Pancreas (tissue), 10 donors: ENCODE measurements around the gene TET2. TPM values are rescaled to one million over a fixed set of nuclear protein-coding genes. Genes with fewer than 3 reads are reported as not detected.

ENCODE experiments used
- ATAC-seq, 4 donors: fragments of 200-7000 bp; cut with Tn5 transposase; one replicate each; pipeline versions ENCODE4 v1.8.0 to v1.9.1; 2020; ENCODE audit warnings: mild to moderate bottlenecking in 4 of 4, moderate library complexity in 4 of 4
- DNase-seq, 6 donors: peaks; one replicate each; pipeline ENCODE4 v3.0.0-alpha.2; 2020
- FAIRE-seq: peaks from 2 replicates; lab custom pipeline; 2012; peaks lifted over from hg19 to GRCh38; lab: Jason Lieb, UNC
- H3K27ac ChIP-seq, 4 donors: fragments of 200-600 bp; sonication (generic); 1 replicate in 3 of 4; 2 replicates in 1 of 4; pipeline versions ENCODE4 v1.5.0 to v1.8.0; 2020
- H3K27me3 ChIP-seq, 4 donors: fragments of 200-600 bp; one replicate each; pipeline ENCODE4 v1.8.0; 2021
- H3K36me3 ChIP-seq, 3 donors: fragments of 200-600 bp; sonication (generic) in 1 of 3; one replicate each; pipeline versions ENCODE4 v1.5.0 to v1.8.0; 2020 to 2021
- H3K4me1 ChIP-seq, 3 donors: fragments of 200-600 bp; one replicate each; pipeline ENCODE4 v1.8.0; 2021
- H3K4me3 ChIP-seq, 4 donors: fragments of 200-600 bp; sonication (generic) in 2 of 4; one replicate each; pipeline versions ENCODE4 v1.5.0 to v1.8.0; 2020 to 2021
- H3K9me3 ChIP-seq, 4 donors: fragments of 200-600 bp; one replicate each; pipeline ENCODE4 v1.8.0; 2021
- WGBS, 2 donors: extraction: QIAGEN DNeasy Blood & Tissue Kit; methylation state at CpG; one replicate each; pipeline ENCODE4 v1.1.7; 2013; 5-methylcytosine and 5-hydroxymethylcytosine counted together
- intact Hi-C, 3 donors: fragments of 100-400 bp; cut with DNase I; formaldehyde crosslinking; loops; one replicate each; pipeline versions ENCODE4 v1.11.1 to v1.14.2; 2022
- polyA plus RNA-seq, 2 donors: library from polyadenylated mRNA; stranded (reverse); fragments of 200-250 nt; gene quantifications; one replicate each; pipeline ENCODE4 v1.2.3, GENCODE V29; 2013
- total RNA-seq, 6 donors: library from RNA; stranded (reverse); fragmentation: NEBNext Ultra II Directional in 4 of 6; extraction: Animal tissue kit (Norgen Biotek cat#: 25700) in 4 of 6; gene quantifications; one replicate each; pipeline versions ENCODE4 v1.2.1 to v1.2.4, GENCODE V29; 2021 to 2023
- TF ChIP-seq, protein P1 (sequence below), 4 donors: fragments of 200-600 bp; sonication (generic) in 3 of 4; IDR thresholded peaks; one replicate each; pipeline versions ENCODE4 v1.5.0 to v1.8.0; 2021; ENCODE audit warnings: antibody characterized with exemption in 4 of 4
- donor health status: healthy with polysubstance abuse.
- donor health status: DM: no; HTN: no; CAD: no; lungs with moderate emphysema.
- donor health status: DM: no; HTN: no; CAD: no.
- donor health status: control.
- donor health status: control.
- donor health status: Bipolar disorder and iron deficiency.
- donor health status: DM: yes; HTN: yes; CAD: no.
- donor health status: DM: no; HTN: no; CAD: no.
- donor health status: DM: no; HTN: no; CAD: no.
- donor health status: DM: yes; HTN: yes; CAD: no.

Gene TET2
- total and polyA plus RNA-seq, 8 donors, result 2.5 to 16.5 (median 7.4) TPM

DNA sequence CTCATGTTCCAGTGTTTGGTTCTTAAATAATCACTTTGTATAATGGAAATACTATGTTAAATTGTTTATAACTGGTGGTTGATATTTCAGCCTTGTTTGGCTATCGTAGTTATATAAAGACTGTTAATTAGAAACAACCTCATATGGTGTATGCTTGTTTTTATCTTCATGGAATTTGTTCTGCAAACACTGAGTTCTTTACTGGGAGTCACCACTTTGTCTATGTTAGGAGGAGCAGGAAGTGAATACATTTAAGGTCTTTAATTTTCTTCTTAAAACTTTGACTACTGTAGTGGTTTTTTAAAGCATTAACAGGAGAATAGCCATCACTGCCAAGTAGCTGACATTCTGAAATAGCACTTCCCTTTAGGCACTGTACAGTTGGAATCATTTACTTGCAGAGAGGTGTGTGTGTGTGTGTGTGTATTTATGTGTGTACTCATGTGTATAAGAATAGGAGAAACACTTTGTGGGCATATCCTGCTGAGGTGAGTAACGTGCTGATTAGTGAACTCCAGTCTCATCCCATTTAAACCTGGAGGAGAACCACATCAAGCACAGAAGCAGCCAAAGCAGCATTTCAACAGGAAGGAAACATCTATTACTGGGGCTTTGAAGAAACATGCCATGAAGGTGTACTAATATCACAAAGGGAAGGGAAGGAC lies 37.8 kb downstream of the TET2 start:
- ATAC-seq (peak; percentile 57 to 71 (median 64)), FAIRE-seq (peak; percentile 9)
- H3K36me3 ChIP-seq, result no peaks in the 10 kb centered on the region

DNA sequence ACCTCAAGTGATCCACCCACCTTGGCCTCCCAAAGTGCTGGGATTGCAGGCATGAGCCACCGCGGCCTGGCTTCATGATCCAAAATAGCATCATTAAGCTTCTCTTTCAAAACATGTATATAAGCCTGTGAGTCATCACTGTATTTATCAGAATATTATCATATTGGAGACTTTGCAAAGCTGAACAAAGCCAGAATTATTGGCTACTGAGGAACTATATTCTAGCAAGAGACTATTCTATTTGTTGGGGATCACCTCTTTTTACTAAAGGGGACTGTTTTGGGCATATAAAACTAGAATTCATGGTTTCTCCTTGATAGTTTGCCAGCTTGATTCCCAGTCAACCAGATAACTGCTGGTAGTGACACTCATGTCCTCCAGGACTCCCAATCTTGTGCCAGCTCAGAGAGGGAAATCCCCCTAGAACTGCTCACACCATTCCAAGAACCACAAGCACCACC lies 40.1 kb downstream of the TET2 start:
- H3K4me3 ChIP-seq, result no peak overlapping the region
- WGBS, 2 donors, result 66 to 70% methylated on average over 2 of the region's 2 CpGs
- H3K36me3 ChIP-seq, result no peaks in the 10 kb centered on the region
- H3K9me3 ChIP-seq, result no peaks in the 10 kb centered on the region
- peak in 1 of 6 donors; percentile 15 for DNase-seq
- peaks cover 5 to 27% (median 7%) of the 10 kb centered on the region in 3 donors for H3K4me1 ChIP-seq
- FAIRE-seq, result no peak
- H3K27me3 ChIP-seq, result no peaks in the 10 kb centered on the region
- peak in 2 of 4 donors; percentile 57 to 74 for ATAC-seq
- H3K27ac ChIP-seq, result no peak overlapping the region
- TF ChIP-seq, protein P1, sequence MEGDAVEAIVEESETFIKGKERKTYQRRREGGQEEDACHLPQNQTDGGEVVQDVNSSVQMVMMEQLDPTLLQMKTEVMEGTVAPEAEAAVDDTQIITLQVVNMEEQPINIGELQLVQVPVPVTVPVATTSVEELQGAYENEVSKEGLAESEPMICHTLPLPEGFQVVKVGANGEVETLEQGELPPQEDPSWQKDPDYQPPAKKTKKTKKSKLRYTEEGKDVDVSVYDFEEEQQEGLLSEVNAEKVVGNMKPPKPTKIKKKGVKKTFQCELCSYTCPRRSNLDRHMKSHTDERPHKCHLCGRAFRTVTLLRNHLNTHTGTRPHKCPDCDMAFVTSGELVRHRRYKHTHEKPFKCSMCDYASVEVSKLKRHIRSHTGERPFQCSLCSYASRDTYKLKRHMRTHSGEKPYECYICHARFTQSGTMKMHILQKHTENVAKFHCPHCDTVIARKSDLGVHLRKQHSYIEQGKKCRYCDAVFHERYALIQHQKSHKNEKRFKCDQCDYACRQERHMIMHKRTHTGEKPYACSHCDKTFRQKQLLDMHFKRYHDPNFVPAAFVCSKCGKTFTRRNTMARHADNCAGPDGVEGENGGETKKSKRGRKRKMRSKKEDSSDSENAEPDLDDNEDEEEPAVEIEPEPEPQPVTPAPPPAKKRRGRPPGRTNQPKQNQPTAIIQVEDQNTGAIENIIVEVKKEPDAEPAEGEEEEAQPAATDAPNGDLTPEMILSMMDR (IDR thresholded peaks at IDR 0.05), result no peak
- intact Hi-C loops, result no loop called here

More for the DNA sequence above, 37.8 kb downstream of the TET2 start:
- peaks cover 5 to 32% (median 10%) of the 10 kb centered on the region in 3 donors for H3K4me1 ChIP-seq
- no peak for DNase-seq
- H3K27me3 ChIP-seq, result no peaks in the 10 kb centered on the region
- no peak overlapping the region for H3K4me3 ChIP-seq
- TF ChIP-seq, protein P1 (IDR thresholded peaks at IDR 0.05), result no peak
- 26 to 28% methylated on average over 2 of the region's 2 CpGs for WGBS, 2 donors
- H3K9me3 ChIP-seq, result no peaks in the 10 kb centered on the region
- intact Hi-C loops, result no loop called here
- peak overlapping the region in 1 of 4 donors; percentile 29 for H3K27ac ChIP-seq

DNA sequence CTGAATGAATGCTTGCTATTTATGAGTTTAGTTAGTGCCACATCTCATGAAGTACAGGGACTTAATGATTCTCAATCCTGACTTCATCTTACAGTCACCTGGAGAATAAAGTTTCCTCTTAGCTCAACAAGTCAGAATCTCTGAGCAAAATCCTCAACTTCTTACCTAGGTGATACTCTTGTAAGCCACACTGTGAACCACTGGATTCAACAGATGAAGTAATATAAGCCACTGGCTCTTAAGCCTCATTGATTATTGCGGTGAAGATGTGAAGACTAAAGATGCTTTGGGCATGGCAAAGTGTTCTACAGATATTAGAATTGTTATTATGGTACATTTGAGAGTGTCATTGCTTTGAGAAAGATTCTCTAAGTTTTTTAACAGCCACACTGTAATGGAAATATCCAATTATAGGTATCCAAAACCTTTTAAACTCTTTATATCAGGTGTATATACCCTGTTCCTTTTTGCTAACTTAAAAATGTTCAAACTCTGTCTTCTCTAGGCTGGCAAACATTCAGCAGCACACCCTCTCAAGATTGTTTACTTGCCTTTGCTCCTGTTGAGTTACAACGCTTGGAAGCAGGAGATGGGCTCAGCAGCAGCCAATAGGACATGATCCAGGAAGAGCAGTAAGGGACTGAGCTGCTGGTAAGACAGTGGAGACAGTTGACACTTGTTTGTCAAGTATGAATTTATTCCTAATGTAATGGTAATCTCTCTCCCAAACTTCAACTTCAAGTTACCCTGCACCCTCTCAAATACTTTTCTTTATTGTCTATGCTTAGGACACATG lies 43.4 kb downstream of the TET2 start:
- no peaks in the 10 kb centered on the region for H3K36me3 ChIP-seq
- intact Hi-C loops, result no loop called here
- H3K27me3 ChIP-seq, result no peaks in the 10 kb centered on the region
- WGBS, 2 donors, result 70 to 75% methylated on average over 2 of the region's 2 CpGs
- ATAC-seq (no peak), FAIRE-seq (no peak), DNase-seq (no peak)
- peaks cover 8 to 29% (median 16%) of the 10 kb centered on the region in 3 donors for H3K4me1 ChIP-seq
- no peak overlapping the region for H3K4me3 ChIP-seq
- no peak overlapping the region for H3K27ac ChIP-seq
- H3K9me3 ChIP-seq, result no peaks in the 10 kb centered on the region
- TF ChIP-seq, protein P1 (IDR thresholded peaks at IDR 0.05), result no peak

DNA sequence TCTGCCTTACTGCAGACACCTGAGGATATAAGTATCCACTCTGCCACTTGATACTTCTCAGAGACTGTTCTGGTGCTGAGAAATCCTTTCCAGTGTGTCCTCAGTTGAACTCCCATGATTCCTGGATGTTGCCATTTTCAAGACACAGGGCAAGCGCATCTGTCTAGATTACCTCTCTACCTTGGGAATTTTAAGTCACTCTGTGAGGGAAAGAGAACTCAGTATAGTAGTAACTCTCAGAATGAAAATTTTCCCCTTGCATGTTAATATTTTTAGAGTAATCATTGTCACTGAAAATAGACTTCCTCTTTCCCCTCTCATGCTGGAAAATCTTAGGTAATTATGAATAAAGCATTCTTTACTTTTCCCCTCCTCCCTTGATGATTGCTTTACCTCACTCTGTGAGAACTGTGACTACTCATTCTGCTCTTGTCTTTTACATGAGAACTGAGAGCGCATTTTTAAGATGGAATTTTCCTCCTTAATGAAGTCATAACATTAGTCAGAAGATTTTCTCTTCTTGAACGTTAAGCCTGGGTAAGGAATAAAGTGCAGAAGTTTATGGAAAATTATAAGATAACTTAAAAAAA lies 45.0 kb downstream of the TET2 start:
- Histone ChIP-seq H3K36me3 (no peaks in the 10 kb centered on the region), H3K27me3 (no peaks in the 10 kb centered on the region), H3K4me3 (no peak overlapping the region), H3K9me3 (no peaks in the 10 kb centered on the region), H3K4me1 (peaks cover 8 to 27% (median 16%) of the 10 kb centered on the region in 3 donors), H3K27ac (peak overlapping the region in 1 of 4 donors; percentile 39)
- TF ChIP-seq, protein P1 (IDR thresholded peaks at IDR 0.05), result no peak
- WGBS, 2 donors, result 45 to 46% methylated on average over 3 of the region's 3 CpGs
- peak; percentile 60 for FAIRE-seq
- peak in 3 of 4 donors; percentile 42 to 53 (median 52) for ATAC-seq
- DNase-seq, result no peak
- intact Hi-C loops, result no loop called here
